GM21381 (cell line): Measurements from ENCODE around the gene TSR3.

ENCODE experiments used
- ATAC-seq: cut with Tn5 transposase; IDR thresholded peaks from one replicate; pipeline ENCODE4 v1.9.1; 2021; ENCODE audit warnings: mild to moderate bottlenecking, moderate library complexity; ENCODE audit not compliant: unreplicated experiment

The TSR3 gene

GRCh38 chr16:1326391-1326790 lies 25.3 kb downstream of the TSR3 start:
- ATAC-seq: no peak

- ATAC-seq: no peak
Measured at GRCh38 chr16:1325673-1326371, 25.9 kb downstream of the TSR3 start.

GRCh38 chr16:1325261-1325660 lies 26.4 kb downstream of the TSR3 start:
- no peak for ATAC-seq

DNA sequence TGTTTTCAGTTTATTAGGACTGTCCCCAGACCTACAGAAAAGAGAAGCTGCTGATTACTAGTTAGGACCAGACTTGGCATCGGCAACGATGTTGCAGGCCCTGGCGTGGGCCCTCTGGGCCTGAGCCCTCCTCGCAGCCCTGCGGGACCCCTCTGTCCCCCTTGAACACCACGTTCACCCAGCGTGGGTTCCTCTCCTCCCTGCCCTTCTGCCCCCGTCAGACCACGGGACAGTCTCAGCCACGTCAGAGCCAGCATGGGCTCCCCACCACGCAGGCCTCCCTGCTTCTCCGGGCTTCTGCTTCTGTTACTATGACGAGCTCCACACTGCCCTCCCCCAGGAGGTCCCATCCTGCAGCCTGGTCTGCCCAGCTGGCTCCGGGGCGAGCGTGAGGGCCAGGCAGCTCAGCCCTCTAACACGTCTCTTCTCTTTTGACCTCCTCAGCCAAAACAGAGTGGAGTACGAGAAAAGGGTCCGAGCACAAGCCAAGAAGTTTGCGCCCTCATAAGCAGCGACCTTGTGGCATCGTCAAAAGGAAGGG lies 27.3 kb downstream of the TSR3 start:
- no peak for ATAC-seq

- no peak for ATAC-seq
Measured at GRCh38 chr16:1323296-1324239, 28.1 kb downstream of the TSR3 start.

- ATAC-seq: no peak
Measured at GRCh38 chr16:1322407-1322806, 29.3 kb downstream of the TSR3 start.

DNA sequence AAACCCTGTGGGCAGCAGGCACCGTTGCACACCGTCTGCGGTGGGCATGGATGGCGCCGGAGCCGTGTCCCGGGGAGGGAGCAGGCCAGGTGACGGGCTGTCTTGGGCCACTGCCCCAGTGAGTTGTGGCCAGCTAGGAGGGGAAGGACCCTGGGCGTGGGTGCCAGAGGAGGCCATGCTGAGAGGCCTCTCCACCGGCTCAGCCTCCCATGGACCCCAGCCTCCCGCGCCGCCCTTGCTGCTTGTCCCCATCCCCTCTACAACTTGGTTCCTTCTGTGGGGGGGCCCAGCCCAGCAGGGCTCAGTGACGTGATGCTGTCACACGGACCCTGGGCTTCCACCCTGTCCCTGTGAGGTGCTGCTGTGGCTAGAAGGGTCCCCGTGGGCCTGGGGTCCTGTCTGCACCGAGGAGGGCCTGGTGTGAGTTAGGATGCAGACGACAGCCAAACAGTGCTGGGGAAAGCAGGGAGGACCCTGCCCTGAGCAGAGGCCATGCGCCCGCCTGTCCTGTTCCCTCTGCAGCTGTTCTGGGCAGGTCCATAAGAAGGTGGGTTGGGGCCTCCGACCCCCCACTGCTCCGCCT lies 30.9 kb downstream of the TSR3 start:
- ATAC-seq: no peak

GRCh38 chr16:1320097-1320496 lies 31.6 kb downstream of the TSR3 start:
- no peak for ATAC-seq

DNA sequence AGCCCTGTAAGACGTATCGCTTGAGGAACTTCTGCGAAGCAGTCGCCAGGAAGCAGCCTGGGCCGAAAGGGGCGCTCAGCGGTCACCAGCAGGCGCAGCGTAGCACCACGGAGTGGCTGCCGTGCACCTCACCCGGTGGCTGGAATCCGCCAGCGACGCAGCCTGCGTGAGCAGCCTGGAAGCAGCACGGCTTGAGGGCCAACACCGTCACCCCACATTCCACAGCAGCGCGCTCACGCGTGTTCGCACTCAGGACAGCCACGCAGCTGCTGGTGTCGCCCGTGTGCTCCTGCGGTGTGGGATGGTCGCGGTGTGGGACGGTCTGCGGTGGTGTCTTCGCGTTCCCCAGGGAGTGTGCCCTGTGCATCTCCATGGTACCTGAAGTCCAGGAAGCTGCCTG lies 32.6 kb downstream of the TSR3 start:
- ATAC-seq: no peak

GRCh38 chr16:1318268-1318545 lies 33.5 kb downstream of the TSR3 start:
- no peak for ATAC-seq

GRCh38 chr16:1317479-1318267 lies 34.0 kb downstream of the TSR3 start:
- no peak for ATAC-seq

DNA sequence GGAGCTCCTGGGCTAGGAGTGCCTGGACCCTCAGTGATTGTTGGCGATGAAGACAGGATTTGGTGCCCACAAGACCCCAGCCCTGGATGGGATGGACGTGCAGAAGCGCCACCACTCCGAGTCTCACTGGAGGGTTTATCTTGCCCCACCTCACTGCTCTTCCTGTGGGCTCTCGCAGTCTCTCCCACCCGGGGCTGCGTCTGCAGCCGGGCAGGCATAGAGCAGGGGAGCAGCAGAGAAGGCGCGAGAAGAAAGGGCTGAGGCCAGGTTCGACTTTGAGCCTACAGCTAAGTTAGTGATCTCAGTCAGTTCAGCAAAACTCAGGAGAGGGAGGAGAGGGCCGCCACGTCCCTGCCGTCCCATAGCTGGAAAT lies 35.7 kb downstream of the TSR3 start:
- no peak for ATAC-seq

GRCh38 chr16:1315081-1316032 lies 36.3 kb downstream of the TSR3 start:
- ATAC-seq: no peak

DNA sequence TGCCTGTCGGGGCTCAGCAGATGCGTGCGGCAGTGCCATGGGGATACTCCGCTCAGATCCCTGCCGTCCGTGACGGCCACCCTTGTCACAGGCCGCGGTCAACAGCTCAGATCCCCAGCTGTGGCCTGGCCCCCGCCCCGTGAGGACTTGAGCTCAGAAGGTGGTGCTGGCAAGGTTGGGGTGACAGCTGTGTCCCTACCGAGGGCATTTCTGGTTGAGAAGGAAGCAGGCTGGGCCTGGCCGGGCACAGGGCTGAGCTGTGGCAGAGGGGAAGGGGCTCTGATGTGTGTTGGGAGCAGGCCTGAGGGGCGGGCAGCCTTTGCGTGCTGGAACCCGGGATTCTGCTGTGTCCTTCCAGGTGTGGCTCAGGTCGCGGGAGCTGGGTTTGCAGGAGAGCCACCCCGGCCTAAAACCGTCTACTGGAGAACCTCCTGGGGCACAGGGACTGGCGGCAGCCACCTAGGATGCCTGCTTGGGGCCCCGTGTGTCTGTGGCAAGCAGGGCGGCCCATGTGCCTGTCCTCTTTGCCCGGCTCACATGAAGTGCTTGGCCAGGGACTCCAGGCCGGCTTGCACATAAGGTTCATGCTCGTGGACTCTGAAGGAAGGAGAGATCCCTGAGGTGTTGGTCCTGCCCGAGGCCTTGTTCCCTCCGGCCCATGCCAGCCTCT lies 37.1 kb downstream of the TSR3 start:
- no peak for ATAC-seq

DNA sequence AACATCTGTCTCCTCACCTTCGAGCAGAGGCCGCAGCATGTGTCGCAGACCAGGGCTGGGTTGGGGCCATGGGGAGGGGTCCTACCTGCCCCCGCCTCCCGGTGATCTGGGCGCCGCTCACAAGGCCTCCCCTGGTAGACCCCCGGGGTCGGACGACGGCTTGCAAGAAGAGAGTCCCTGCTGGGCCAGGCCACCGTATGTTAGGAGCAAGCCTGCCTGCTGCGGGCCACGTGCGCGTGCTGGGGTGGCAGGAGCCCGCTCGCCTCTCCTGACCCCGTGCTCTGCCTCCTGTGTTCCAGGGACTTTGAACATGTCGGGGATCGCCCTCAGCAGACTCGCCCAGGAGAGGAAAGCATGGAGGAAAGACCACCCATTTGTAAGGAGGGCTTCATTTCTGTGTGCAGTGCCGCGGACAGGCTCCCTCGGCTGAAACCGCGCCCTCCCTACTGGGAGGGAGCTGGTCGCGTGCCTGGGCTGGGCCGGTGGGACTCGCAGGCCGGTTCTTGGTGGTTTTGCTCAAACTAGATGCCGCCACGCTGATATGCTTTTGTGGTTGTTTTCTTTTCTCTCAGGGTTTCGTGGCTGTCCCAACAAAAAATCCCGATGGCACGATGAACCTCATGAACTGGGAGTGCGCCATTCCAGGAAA lies 37.8 kb downstream of the TSR3 start:
- no peak for ATAC-seq

DNA sequence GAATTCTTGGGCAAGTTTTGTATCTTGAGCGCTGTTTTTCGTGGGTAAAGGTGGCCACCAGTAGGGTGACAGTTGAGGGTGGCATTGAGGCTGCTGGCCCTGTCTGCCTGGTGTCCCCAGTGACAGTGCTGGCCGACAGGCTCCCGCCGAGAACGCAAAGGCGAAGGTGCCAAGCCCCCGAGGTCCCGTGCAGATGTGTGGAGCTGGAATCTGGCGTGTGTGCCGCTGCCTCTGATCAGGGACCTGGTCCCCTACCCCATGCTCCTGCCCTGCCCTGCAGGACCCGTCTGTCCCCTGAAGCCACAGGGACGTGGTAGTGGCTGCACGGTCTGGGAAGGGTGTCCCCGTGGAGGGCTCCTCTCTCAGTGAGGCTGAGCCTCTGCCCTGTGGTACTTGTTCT lies 38.8 kb downstream of the TSR3 start:
- no peak for ATAC-seq

DNA sequence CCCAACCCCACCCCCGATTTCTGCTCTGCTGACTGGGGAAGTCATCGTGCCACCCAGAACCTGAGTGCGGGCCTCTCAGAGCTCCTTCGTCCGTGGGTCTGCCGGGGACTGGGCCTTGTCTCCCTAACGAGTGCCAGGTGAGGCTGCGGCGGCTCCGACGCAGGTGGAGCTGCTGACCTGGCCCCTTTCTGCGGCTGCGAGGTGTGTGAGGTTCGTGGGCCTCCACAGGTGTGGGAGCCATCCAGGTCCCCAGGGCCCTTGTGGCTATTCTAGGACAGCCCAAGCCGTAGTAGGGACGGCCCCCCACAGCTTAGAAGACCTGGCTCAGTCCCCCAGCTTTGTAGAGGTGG lies 39.2 kb downstream of the TSR3 start:
- no peak for ATAC-seq

GRCh38 chr16:1311738-1312466 lies 39.8 kb downstream of the TSR3 start:
- ATAC-seq: no peak
